GM18867 (cell line): ENCODE results near the gene MBP.
A peak's percentile ranks its signal among the peaks of the same experiment; 100 is the strongest.

Experiments
- ATAC-seq: cut with Tn5 transposase; IDR thresholded peaks from one replicate; pipeline ENCODE4 v1.9.1; 2021; ENCODE audit warnings: mild to moderate bottlenecking, moderate library complexity; ENCODE audit not compliant: unreplicated experiment

Gene MBP

GRCh38 chr18:77135339-77136075 lies 2.9 kb upstream of the MBP start:
- ATAC-seq, result no peak

GRCh38 chr18:77134611-77135010 lies 2.0 kb upstream of the MBP start:
- no peak for ATAC-seq

GRCh38 chr18:77133835-77134496 lies 1.4 kb upstream of the MBP start:
- no peak for ATAC-seq

- no peak for ATAC-seq
Observed at GRCh38 chr18:77133051-77133834, 660 bp upstream of the MBP start.

- ATAC-seq, result peak; percentile 69
Observed at GRCh38 chr18:77131652-77132368, 773 bp downstream of the MBP start.

- no peak for ATAC-seq
Observed at GRCh38 chr18:77131100-77131651, 1.4 kb downstream of the MBP start.

- ATAC-seq, result no peak
Observed at GRCh38 chr18:77130229-77131099, 2.1 kb downstream of the MBP start.

GRCh38 chr18:77129150-77129551 lies 3.4 kb downstream of the MBP start:
- ATAC-seq, result no peak

- ATAC-seq, result peak; percentile 23
Observed at GRCh38 chr18:77127769-77128671, 4.6 kb downstream of the MBP start.

- ATAC-seq, result peak; percentile 66
Observed at GRCh38 chr18:77124452-77124922, 8.1 kb downstream of the MBP start.

- ATAC-seq, result no peak
Observed at GRCh38 chr18:77123320-77124231, 9.0 kb downstream of the MBP start.

GRCh38 chr18:77121523-77121922 lies 11.1 kb downstream of the MBP start:
- ATAC-seq, result no peak

GRCh38 chr18:77119851-77120491 lies 12.6 kb downstream of the MBP start:
- ATAC-seq, result no peak

- ATAC-seq, result no peak
Observed at GRCh38 chr18:77119101-77119850, 13.3 kb downstream of the MBP start.

GRCh38 chr18:77118256-77119090 lies 14.1 kb downstream of the MBP start:
- ATAC-seq, result no peak
